HEK293 (cell line): ENCODE data around the gene HSD17B14.

ENCODE experiments used
- HOXC10 ChIP-seq: sonication (generic); formaldehyde crosslinking; IDR thresholded peaks from 2 replicates; pipeline ENCODE4 v1.8.1; 2023; ENCODE audit warnings: mild to moderate bottlenecking, missing genetic modification reagents
- KLF8 ChIP-seq: fragments of 450-650 bp; formaldehyde crosslinking; IDR thresholded peaks from 2 replicates; pipeline ENCODE4 v1.5.1; 2016; ENCODE audit warnings: missing biosample characterization, missing genetic modification characterization
- MYNN ChIP-seq: fragments of 450-650 bp; formaldehyde crosslinking; IDR thresholded peaks from 2 replicates; pipeline ENCODE4 v1.5.1; 2016; ENCODE audit warnings: missing biosample characterization, missing genetic modification characterization, borderline replicate concordance
- OVOL3 ChIP-seq: fragments of 450-650 bp; formaldehyde crosslinking; IDR thresholded peaks from 2 replicates; pipeline ENCODE4 v1.5.1; 2016; ENCODE audit warnings: missing biosample characterization, missing genetic modification characterization
- SALL2 ChIP-seq: fragments of 450-650 bp; formaldehyde crosslinking; IDR thresholded peaks from 2 replicates; pipeline ENCODE4 v1.5.0; 2017; ENCODE audit warnings: missing biosample characterization, mild to moderate bottlenecking, missing genetic modification characterization, borderline replicate concordance
- SP2 ChIP-seq: fragments of 450-650 bp; formaldehyde crosslinking; IDR thresholded peaks from 2 replicates; pipeline ENCODE4 v1.5.1; 2016; ENCODE audit warnings: missing biosample characterization, missing genetic modification characterization
- TCF7L2 ChIP-seq: IDR thresholded peaks from 2 replicates; pipeline ENCODE4 v1.6.1; 2011; ENCODE audit warnings: low read depth, mild to moderate bottlenecking, inconsistent platforms, low read length, moderate library complexity, borderline replicate concordance
- ZNF2 ChIP-seq: fragments of 450-650 bp; formaldehyde crosslinking; IDR thresholded peaks from 2 replicates; pipeline ENCODE4 v1.5.1; 2016; ENCODE audit warnings: missing biosample characterization, missing genetic modification characterization
- ZNF24 ChIP-seq: fragments of 450-650 bp; formaldehyde crosslinking; IDR thresholded peaks from 2 replicates; pipeline ENCODE4 v1.5.1; 2016; ENCODE audit warnings: missing biosample characterization, missing genetic modification characterization
- ZNF292 ChIP-seq: fragments of 450-650 bp; formaldehyde crosslinking; IDR thresholded peaks from 2 replicates; pipeline ENCODE4 v1.5.1; 2016; ENCODE audit warnings: low read depth, missing biosample characterization, missing genetic modification characterization, borderline replicate concordance
- ZNF350 ChIP-seq: fragments of 450-650 bp; formaldehyde crosslinking; IDR thresholded peaks from 2 replicates; pipeline ENCODE4 v1.5.0; 2017; ENCODE audit warnings: missing biosample characterization, mild to moderate bottlenecking, missing genetic modification characterization
- ZNF354C ChIP-seq: fragments of 450-650 bp; formaldehyde crosslinking; IDR thresholded peaks from 2 replicates; pipeline ENCODE4 v1.5.1; 2016; ENCODE audit warnings: missing biosample characterization, missing genetic modification characterization, low read depth, borderline replicate concordance
- ZNF366 ChIP-seq: fragments of 450-650 bp; formaldehyde crosslinking; conservative IDR thresholded peaks from 2 replicates; pipeline ENCODE4 v1.5.1; 2016; ENCODE audit warnings: missing biosample characterization, missing genetic modification characterization
- ZNF404 ChIP-seq: fragments of 450-650 bp; formaldehyde crosslinking; IDR thresholded peaks from 2 replicates; pipeline ENCODE4 v1.5.1; 2017; ENCODE audit warnings: missing biosample characterization, missing genetic modification characterization
- ZNF555 ChIP-seq: fragments of 450-650 bp; formaldehyde crosslinking; conservative IDR thresholded peaks from 2 replicates; pipeline ENCODE4 v1.5.1; 2017; ENCODE audit warnings: missing biosample characterization, mild to moderate bottlenecking, missing genetic modification characterization, inconsistent platforms
- ZNF560 ChIP-seq: fragments of 450-650 bp; formaldehyde crosslinking; IDR thresholded peaks from 2 replicates; pipeline ENCODE4 v1.5.1; 2017; ENCODE audit warnings: missing biosample characterization, missing genetic modification characterization, borderline replicate concordance
- ZNF629 ChIP-seq: fragments of 450-650 bp; formaldehyde crosslinking; IDR thresholded peaks from 2 replicates; pipeline ENCODE4 v1.5.1; 2017; ENCODE audit warnings: missing biosample characterization, missing genetic modification characterization
- ZNF76 ChIP-seq: fragments of 450-650 bp; formaldehyde crosslinking; IDR thresholded peaks from 2 replicates; pipeline ENCODE4; 2016; ENCODE audit warnings: low read depth, missing biosample characterization, missing genetic modification characterization, borderline replicate concordance
- ZSCAN16 ChIP-seq: fragments of 450-650 bp; formaldehyde crosslinking; IDR thresholded peaks from 2 replicates; pipeline ENCODE4 v1.5.1; 2016; ENCODE audit warnings: missing biosample characterization, missing genetic modification characterization
- ZSCAN30 ChIP-seq: fragments of 450-650 bp; IDR thresholded peaks from 2 replicates; pipeline ENCODE4 v1.5.1; 2018; ENCODE audit warnings: missing biosample characterization, mild to moderate bottlenecking, missing genetic modification characterization, moderate library complexity
- TF ChIP-seq, protein P1 (sequence below): fragments of 450-650 bp; formaldehyde crosslinking; IDR thresholded peaks from 2 replicates; pipeline ENCODE4 v1.5.1; 2017; ENCODE audit warnings: missing biosample characterization, missing genetic modification characterization
- TF ChIP-seq, protein P2 (sequence below): fragments of 450-650 bp; formaldehyde crosslinking; IDR thresholded peaks from 2 replicates; pipeline ENCODE4 v1.5.1; 2016; ENCODE audit warnings: missing biosample characterization, missing genetic modification characterization
- TF ChIP-seq, protein P3 (sequence below): fragments of 450-650 bp; formaldehyde crosslinking; IDR thresholded peaks from 2 replicates; pipeline ENCODE4 v1.5.1; 2016; ENCODE audit warnings: missing biosample characterization, missing genetic modification characterization
- TF ChIP-seq, protein P4 (sequence below): fragments of 450-650 bp; formaldehyde crosslinking; IDR thresholded peaks from 2 replicates; pipeline ENCODE4 v1.5.1; 2016; ENCODE audit warnings: missing biosample characterization, missing genetic modification characterization

Gene HSD17B14

DNA sequence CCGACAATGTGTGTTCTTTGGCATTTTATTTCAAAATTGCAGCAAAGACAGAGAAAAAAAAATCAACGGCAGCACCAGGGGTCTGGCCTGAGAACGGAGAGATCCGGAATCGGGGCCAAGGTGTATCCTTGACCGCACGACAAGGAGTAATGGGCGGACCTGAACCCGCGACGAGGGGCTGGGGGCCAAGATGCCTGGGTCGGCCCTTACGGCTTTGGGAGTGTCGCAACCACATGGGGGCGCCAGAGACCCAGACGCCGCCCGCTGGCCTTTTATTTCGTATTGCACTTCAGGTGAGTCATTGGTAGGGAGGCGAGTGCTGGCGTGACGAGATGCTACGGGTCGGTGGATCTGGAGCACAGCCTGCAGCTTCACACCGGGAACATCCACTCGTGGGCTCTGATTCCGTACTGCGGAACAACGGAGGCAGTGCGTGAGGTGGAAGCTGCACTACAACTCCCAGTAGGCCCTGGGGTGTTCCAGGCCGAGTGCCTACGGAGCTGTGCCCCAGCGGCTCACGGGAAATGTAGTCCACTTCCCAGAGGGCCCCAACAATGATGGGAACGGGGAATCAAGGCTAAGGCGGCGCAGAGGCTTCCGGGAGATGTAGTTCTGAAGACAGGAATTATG, 41.1 kb downstream of the HSD17B14 start (continued):
- TF ChIP-seq ZNF292 (tag by site-specific recombination) (no peak), ZSCAN16 (no peak), ZSCAN30 (tag by site-specific recombination) (peak; percentile 81), ZNF2 (tag by site-specific recombination) (peak; percentile 87; the same call in 1 of the 2 replicates), HOXC10 (CRISPR knock-in tag) (no peak), KLF8 (peak; percentile 67), TCF7L2 (no peak), SP2 (tag by site-specific recombination) (no peak; the same call in 1 of the 2 replicates), ZNF555 (tag by site-specific recombination) (no peak), ZNF24 (tag by site-specific recombination) (peak; percentile 85), ZNF354C (tag by site-specific recombination) (no peak), ZNF629 (tag by site-specific recombination) (peak; percentile 80), SALL2 (no peak), OVOL3 (tag by site-specific recombination) (no peak), ZNF404 (tag by site-specific recombination) (no peak), ZNF560 (tag by site-specific recombination) (no peak), MYNN (tag by site-specific recombination) (no peak; the same call in 1 of the 2 replicates), ZNF76 (tag by site-specific recombination) (peak; percentile 100), ZNF350 (tag by site-specific recombination) (no peak), ZNF366 (no peak)
- TF ChIP-seq, protein P1, sequence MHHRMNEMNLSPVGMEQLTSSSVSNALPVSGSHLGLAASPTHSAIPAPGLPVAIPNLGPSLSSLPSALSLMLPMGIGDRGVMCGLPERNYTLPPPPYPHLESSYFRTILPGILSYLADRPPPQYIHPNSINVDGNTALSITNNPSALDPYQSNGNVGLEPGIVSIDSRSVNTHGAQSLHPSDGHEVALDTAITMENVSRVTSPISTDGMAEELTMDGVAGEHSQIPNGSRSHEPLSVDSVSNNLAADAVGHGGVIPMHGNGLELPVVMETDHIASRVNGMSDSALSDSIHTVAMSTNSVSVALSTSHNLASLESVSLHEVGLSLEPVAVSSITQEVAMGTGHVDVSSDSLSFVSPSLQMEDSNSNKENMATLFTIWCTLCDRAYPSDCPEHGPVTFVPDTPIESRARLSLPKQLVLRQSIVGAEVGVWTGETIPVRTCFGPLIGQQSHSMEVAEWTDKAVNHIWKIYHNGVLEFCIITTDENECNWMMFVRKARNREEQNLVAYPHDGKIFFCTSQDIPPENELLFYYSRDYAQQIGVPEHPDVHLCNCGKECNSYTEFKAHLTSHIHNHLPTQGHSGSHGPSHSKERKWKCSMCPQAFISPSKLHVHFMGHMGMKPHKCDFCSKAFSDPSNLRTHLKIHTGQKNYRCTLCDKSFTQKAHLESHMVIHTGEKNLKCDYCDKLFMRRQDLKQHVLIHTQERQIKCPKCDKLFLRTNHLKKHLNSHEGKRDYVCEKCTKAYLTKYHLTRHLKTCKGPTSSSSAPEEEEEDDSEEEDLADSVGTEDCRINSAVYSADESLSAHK, result 0 out of 2 replicates have a peak, but pooled peaks have one; percentile 8
- TF ChIP-seq, protein P2, sequence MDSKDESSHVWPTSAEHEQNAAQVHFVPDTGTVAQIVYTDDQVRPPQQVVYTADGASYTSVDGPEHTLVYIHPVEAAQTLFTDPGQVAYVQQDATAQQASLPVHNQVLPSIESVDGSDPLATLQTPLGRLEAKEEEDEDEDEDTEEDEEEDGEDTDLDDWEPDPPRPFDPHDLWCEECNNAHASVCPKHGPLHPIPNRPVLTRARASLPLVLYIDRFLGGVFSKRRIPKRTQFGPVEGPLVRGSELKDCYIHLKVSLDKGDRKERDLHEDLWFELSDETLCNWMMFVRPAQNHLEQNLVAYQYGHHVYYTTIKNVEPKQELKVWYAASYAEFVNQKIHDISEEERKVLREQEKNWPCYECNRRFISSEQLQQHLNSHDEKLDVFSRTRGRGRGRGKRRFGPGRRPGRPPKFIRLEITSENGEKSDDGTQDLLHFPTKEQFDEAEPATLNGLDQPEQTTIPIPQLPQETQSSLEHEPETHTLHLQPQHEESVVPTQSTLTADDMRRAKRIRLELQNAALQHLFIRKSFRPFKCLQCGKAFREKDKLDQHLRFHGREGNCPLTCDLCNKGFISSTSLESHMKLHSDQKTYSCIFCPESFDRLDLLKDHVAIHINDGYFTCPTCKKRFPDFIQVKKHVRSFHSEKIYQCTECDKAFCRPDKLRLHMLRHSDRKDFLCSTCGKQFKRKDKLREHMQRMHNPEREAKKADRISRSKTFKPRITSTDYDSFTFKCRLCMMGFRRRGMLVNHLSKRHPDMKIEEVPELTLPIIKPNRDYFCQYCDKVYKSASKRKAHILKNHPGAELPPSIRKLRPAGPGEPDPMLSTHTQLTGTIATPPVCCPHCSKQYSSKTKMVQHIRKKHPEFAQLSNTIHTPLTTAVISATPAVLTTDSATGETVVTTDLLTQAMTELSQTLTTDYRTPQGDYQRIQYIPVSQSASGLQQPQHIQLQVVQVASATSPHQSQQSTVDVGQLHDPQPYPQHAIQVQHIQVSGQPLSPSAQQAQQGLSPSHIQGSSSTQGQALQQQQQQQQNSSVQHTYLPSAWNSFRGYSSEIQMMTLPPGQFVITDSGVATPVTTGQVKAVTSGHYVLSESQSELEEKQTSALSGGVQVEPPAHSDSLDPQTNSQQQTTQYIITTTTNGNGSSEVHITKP (tag by site-specific recombination), result peak; percentile 62
- TF ChIP-seq, protein P3, sequence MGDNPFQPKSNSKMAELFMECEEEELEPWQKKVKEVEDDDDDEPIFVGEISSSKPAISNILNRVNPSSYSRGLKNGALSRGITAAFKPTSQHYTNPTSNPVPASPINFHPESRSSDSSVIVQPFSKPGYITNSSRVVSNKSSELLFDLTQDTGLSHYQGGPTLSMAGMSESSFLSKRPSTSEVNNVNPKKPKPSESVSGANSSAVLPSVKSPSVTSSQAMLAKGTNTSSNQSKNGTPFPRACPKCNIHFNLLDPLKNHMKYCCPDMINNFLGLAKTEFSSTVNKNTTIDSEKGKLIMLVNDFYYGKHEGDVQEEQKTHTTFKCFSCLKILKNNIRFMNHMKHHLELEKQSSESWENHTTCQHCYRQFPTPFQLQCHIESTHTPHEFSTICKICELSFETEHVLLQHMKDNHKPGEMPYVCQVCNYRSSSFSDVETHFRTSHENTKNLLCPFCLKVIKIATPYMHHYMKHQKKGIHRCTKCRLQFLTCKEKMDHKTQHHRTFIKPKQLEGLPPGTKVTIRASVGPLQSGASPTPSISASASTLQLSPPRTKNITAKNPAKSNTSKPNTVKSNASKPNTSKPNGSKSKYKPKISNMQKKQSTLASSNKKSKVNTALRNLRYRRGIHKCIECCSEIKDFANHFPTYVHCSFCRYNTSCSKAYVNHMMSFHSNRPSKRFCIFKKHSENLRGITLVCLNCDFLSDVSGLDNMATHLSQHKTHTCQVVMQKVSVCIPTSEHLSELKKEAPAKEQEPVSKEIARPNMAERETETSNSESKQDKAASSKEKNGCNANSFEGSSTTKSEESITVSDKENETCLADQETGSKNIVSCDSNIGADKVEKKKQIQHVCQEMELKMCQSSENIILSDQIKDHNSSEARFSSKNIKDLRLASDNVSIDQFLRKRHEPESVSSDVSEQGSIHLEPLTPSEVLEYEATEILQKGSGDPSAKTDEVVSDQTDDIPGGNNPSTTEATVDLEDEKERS, result peak; percentile 74; the same call in 1 of the 2 replicates
- TF ChIP-seq, protein P4, sequence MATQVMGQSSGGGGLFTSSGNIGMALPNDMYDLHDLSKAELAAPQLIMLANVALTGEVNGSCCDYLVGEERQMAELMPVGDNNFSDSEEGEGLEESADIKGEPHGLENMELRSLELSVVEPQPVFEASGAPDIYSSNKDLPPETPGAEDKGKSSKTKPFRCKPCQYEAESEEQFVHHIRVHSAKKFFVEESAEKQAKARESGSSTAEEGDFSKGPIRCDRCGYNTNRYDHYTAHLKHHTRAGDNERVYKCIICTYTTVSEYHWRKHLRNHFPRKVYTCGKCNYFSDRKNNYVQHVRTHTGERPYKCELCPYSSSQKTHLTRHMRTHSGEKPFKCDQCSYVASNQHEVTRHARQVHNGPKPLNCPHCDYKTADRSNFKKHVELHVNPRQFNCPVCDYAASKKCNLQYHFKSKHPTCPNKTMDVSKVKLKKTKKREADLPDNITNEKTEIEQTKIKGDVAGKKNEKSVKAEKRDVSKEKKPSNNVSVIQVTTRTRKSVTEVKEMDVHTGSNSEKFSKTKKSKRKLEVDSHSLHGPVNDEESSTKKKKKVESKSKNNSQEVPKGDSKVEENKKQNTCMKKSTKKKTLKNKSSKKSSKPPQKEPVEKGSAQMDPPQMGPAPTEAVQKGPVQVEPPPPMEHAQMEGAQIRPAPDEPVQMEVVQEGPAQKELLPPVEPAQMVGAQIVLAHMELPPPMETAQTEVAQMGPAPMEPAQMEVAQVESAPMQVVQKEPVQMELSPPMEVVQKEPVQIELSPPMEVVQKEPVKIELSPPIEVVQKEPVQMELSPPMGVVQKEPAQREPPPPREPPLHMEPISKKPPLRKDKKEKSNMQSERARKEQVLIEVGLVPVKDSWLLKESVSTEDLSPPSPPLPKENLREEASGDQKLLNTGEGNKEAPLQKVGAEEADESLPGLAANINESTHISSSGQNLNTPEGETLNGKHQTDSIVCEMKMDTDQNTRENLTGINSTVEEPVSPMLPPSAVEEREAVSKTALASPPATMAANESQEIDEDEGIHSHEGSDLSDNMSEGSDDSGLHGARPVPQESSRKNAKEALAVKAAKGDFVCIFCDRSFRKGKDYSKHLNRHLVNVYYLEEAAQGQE, result no peak
